Measurements from ENCODE around the gene UBE2I.

DNA sequence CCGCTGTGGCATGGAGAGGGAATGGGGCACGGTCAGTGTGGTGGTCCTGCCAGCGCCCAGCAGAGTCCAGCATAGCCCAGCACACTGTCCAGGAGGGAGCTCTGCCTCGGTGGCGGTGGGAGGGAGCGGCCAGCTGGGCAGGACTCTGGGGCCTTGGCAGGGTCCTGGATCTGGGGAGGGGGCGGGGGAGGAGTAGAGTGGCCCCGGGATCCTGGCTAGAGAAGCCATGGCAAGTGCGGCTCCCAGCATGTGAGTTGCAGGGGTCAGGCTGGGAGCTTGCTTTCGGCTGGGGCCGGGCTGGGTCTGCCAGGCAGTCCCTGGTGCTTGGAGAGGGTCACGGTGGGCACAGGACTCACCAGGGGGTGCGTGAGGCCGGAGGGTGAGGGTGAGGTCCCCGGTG, 46.2 kb downstream of the UBE2I start:
- TF ChIP-seq, protein P1, sequence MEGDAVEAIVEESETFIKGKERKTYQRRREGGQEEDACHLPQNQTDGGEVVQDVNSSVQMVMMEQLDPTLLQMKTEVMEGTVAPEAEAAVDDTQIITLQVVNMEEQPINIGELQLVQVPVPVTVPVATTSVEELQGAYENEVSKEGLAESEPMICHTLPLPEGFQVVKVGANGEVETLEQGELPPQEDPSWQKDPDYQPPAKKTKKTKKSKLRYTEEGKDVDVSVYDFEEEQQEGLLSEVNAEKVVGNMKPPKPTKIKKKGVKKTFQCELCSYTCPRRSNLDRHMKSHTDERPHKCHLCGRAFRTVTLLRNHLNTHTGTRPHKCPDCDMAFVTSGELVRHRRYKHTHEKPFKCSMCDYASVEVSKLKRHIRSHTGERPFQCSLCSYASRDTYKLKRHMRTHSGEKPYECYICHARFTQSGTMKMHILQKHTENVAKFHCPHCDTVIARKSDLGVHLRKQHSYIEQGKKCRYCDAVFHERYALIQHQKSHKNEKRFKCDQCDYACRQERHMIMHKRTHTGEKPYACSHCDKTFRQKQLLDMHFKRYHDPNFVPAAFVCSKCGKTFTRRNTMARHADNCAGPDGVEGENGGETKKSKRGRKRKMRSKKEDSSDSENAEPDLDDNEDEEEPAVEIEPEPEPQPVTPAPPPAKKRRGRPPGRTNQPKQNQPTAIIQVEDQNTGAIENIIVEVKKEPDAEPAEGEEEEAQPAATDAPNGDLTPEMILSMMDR (IDR thresholded peaks at IDR 0.05): no peak
- no peak for TF ChIP-seq ZFX (IDR thresholded peaks at IDR 0.05; ENCODE audit: borderline replicate concordance)
